Calu3 (cell line): Measurements from ENCODE around the gene HNRNPLL. TPM values are rescaled to one million over a fixed set of nuclear protein-coding genes. Genes with fewer than 3 reads are reported as not detected.

Source experiments
- BruUV-seq: library from RNA; stranded (reverse); fragments of 400-500 nt; replicated peaks from 2 replicates; lab custom pipeline; 2021; lab: Mats Ljungman, UMichigan
- CTCF ChIA-PET: fragments of 300-600 bp; sonication (Branson Sonifier 250); formaldehyde crosslinking; loops from one replicate; lab custom pipeline; 2022; ENCODE audit warnings: antibody characterized with exemption; lab: Charles Lee
- DNase-seq: peaks from one replicate; pipeline ENCODE4 v3.0.0; 2022
- H3K27ac Mint-ChIP-seq: one replicate; pipeline ENCODE4 v1.8.0; 2022; ENCODE audit warnings: mixed read lengths; ENCODE audit not compliant: unreplicated experiment
- H3K27me3 Mint-ChIP-seq: one replicate; pipeline ENCODE4 v1.8.0; 2022; ENCODE audit warnings: mixed read lengths; ENCODE audit not compliant: unreplicated experiment
- H3K36me3 Mint-ChIP-seq: one replicate; pipeline ENCODE4 v1.8.0; 2022; ENCODE audit warnings: mild to moderate bottlenecking, moderate library complexity, mixed read lengths; ENCODE audit not compliant: insufficient read depth, unreplicated experiment
- H3K4me1 Mint-ChIP-seq: one replicate; pipeline ENCODE4 v1.8.0; 2022; ENCODE audit warnings: mild to moderate bottlenecking, low read depth, mixed read lengths; ENCODE audit not compliant: unreplicated experiment
- H3K4me3 Mint-ChIP-seq: one replicate; pipeline ENCODE4 v1.8.0; 2022; ENCODE audit warnings: mild to moderate bottlenecking, low read depth, moderate library complexity, mixed read lengths; ENCODE audit not compliant: unreplicated experiment
- H3K9me3 Mint-ChIP-seq: one replicate; pipeline ENCODE4 v1.8.0; 2022; ENCODE audit warnings: low read depth, mixed read lengths; ENCODE audit not compliant: unreplicated experiment
- intact Hi-C: fragments of 100-400 bp; cut with micrococcal nuclease; formaldehyde crosslinking; loops from one replicate; pipeline ENCODE4 v1.10.0; 2022; ENCODE audit not compliant: unreplicated experiment
- total RNA-seq: library from RNA; stranded (reverse); gene quantifications from 2 replicates; pipeline ENCODE4 v1.2.3, GENCODE V29; 2022
- TF ChIP-seq, protein P1 (sequence below): fragments of 200-600 bp; IDR thresholded peaks from one replicate; pipeline ENCODE4 v1.8.0; 2022; ENCODE audit warnings: antibody characterized with exemption; ENCODE audit not compliant: unreplicated experiment

HNRNPLL gene
- total RNA-seq, 1 experiment from 2014 or later: 47.6 TPM

DNA sequence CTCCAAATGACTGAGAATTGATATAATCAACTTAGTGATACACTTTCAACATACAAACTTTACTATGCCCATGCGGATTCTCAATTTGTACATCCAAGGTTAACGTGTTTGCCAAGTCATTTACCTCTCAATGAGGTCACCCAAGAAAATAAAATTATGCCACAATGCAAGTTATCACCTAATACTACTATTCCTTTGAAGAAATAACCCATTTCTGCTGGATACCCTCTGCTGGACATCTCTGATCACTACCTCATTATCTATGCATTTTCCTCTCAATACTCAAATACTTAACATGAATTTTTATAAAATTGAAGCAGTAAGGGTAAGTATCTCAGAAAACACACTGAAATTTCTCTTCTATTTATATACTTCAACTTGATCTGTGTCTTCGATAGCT lies 12.7 kb downstream of the HNRNPLL start:
- no peak for DNase-seq
- H3K27me3 Mint-ChIP-seq: no peaks in the 10 kb centered on the region
- H3K36me3 Mint-ChIP-seq: no peaks in the 10 kb centered on the region
- no peaks in the 10 kb centered on the region for H3K4me1 Mint-ChIP-seq
- intact Hi-C loops: no loop called here
- no peaks in the 10 kb centered on the region for H3K9me3 Mint-ChIP-seq
- TF ChIP-seq, protein P1, sequence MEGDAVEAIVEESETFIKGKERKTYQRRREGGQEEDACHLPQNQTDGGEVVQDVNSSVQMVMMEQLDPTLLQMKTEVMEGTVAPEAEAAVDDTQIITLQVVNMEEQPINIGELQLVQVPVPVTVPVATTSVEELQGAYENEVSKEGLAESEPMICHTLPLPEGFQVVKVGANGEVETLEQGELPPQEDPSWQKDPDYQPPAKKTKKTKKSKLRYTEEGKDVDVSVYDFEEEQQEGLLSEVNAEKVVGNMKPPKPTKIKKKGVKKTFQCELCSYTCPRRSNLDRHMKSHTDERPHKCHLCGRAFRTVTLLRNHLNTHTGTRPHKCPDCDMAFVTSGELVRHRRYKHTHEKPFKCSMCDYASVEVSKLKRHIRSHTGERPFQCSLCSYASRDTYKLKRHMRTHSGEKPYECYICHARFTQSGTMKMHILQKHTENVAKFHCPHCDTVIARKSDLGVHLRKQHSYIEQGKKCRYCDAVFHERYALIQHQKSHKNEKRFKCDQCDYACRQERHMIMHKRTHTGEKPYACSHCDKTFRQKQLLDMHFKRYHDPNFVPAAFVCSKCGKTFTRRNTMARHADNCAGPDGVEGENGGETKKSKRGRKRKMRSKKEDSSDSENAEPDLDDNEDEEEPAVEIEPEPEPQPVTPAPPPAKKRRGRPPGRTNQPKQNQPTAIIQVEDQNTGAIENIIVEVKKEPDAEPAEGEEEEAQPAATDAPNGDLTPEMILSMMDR: no peak
- CTCF ChIA-PET: interaction anchor here (0.5 to 0.9 kb wide), 2 partner anchors 8 to 290 kb away, joined by 3 to 4 read pairs; no protein-coding TSS in a partner anchor
- H3K27ac Mint-ChIP-seq: no peak overlapping the region
- BruUV-seq: no TSS peak
- no peak overlapping the region for H3K4me3 Mint-ChIP-seq

DNA sequence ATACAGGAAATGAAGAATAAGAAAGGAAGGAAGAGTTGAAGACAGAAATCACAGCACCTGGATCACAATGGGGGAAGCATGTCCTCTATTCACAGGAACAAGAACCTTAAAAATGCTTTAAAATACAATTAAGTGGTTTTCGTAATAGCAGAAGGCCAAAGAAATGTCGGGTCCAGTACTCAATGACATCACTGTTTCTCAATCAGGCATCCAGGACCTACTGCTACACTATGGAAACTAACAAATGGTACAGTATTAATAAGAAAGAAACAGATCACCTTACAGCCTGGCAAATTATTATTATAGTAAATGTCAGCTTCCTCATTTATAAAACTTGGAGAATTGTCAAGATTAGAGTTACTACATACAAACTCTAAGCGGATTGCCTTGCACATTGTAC lies 15.8 kb downstream of the HNRNPLL start:
- no peaks in the 10 kb centered on the region for H3K9me3 Mint-ChIP-seq
- H3K4me3 Mint-ChIP-seq: no peak overlapping the region
- CTCF ChIA-PET: no interaction called here
- peaks cover 5% of the 10 kb centered on the region for H3K36me3 Mint-ChIP-seq
- no peaks in the 10 kb centered on the region for H3K4me1 Mint-ChIP-seq
- no TSS peak for BruUV-seq
- no peak for DNase-seq
- H3K27ac Mint-ChIP-seq: no peak overlapping the region
- TF ChIP-seq, protein P1: no peak
- H3K27me3 Mint-ChIP-seq: no peaks in the 10 kb centered on the region
- intact Hi-C loops: no loop called here

DNA sequence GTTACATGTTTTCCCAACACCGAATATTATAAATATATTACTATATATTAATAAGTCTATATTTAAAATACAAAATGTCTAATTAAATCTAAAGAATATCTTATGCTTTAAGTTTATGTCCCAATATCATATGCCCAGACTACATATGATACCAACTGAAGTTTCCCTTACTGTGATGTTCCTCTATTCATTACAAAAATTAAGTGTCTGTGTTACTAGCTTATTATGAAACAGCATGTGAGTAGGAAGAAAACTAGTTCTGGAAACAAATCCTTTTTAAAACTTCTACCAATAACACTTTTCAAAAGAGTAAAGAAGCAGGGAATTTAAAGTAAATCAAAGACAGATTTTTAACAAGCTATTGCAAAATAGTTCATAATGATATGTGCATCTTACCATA lies 17.8 kb downstream of the HNRNPLL start:
- H3K27ac Mint-ChIP-seq: no peak overlapping the region
- no peak for DNase-seq
- H3K9me3 Mint-ChIP-seq: no peaks in the 10 kb centered on the region
- peaks cover 5% of the 10 kb centered on the region for H3K36me3 Mint-ChIP-seq
- BruUV-seq: no TSS peak
- TF ChIP-seq, protein P1: no peak
- no peak overlapping the region for H3K4me3 Mint-ChIP-seq
- CTCF ChIA-PET: interaction anchor here (1.6 kb wide), 1 partner anchor 97 kb away, joined by 3 read pairs; no protein-coding TSS in a partner anchor
- intact Hi-C loops: loop anchor here (5.0 kb wide), 1 partner anchor 157 kb away; no protein-coding TSS in a partner anchor
- H3K27me3 Mint-ChIP-seq: no peaks in the 10 kb centered on the region
- no peaks in the 10 kb centered on the region for H3K4me1 Mint-ChIP-seq

DNA sequence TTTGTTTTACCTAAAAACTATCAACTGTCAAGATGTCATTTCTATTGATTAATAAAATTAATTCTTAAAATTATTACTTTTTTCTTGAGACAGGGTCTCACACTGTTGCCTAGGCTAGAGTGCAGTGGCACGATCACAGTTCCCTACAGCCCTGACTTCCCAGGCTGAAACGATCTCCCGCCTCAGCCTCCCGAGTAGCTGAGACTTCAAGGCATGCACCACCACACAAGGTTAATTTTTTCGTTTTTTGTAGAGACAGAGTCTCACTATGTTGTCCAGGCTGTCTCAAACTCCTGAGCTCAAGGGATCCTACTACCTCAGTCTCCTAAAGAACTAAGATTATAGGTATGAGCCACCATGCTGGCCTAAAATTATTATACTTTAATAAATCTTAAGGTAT lies 18.7 kb downstream of the HNRNPLL start:
- Mint-ChIP-seq H3K36me3 (peaks cover 5% of the 10 kb centered on the region), H3K27me3 (no peaks in the 10 kb centered on the region), H3K4me1 (peaks cover 3% of the 10 kb centered on the region), H3K9me3 (no peaks in the 10 kb centered on the region), H3K4me3 (no peak overlapping the region), H3K27ac (no peak overlapping the region)
- no peak for DNase-seq
- no TSS peak for BruUV-seq
- CTCF ChIA-PET: no interaction called here
- TF ChIP-seq, protein P1: no peak
- intact Hi-C loops: loop anchor here (5.0 kb wide), 1 partner anchor 158 kb away; no protein-coding TSS in a partner anchor
